GM12878 (cell line): ENCODE results near the gene PIGV. TPM values are rescaled to one million over a fixed set of nuclear protein-coding genes. Genes with fewer than 3 reads are reported as not detected.

Experiments used
- ATAC-seq: fragments of 200-7000 bp; cut with Tn5 transposase; 3 replicates; pipeline ENCODE4 v1.9.1; 2020; ENCODE audit warnings: mild to moderate bottlenecking, moderate library complexity
- BruUV-seq: library from RNA; stranded (reverse); fragments of 400-500 nt; replicated peaks from 2 replicates; lab custom pipeline; 2021; lab: Mats Ljungman, UMichigan
- CTCF ChIA-PET: fragments of 300-600 bp; sonication (Branson Sonifier 250); formaldehyde crosslinking; extraction: SDS; loops from one replicate; lab custom pipeline; 2021; ENCODE audit warnings: inconsistent platforms; lab: Yijun Ruan, JAX
- POLR2A ChIA-PET: fragments of 350-600 bp; formaldehyde crosslinking; extraction: SDS; loops from one replicate; lab custom pipeline; 2021; ENCODE audit warnings: inconsistent platforms; lab: Charles Lee
- RAD21 ChIA-PET: fragments of 300-600 bp; sonication (Branson Sonifier 250); formaldehyde crosslinking; loops from one replicate; lab custom pipeline; 2023; ENCODE audit warnings: antibody characterized with exemption; ENCODE audit not compliant: unreplicated experiment; lab: Charles Lee
- SMC1A ChIA-PET: fragments of 300-600 bp; sonication (Branson Sonifier 250); formaldehyde crosslinking; loops from one replicate; lab custom pipeline; 2023; ENCODE audit not compliant: unreplicated experiment, uncharacterized antibody; lab: Charles Lee
- DNase-seq: peaks from one replicate; pipeline ENCODE4 v3.0.0-alpha.2; 2011; ENCODE audit warnings: low read depth, low spot score
- FAIRE-seq: peaks from 3 replicates; lab custom pipeline; 2011; peaks lifted over from hg19 to GRCh38; lab: Jason Lieb, UNC
- H2AFZ ChIP-seq: 2 replicates; pipeline ENCODE4 v1.6.0; 2011; ENCODE audit warnings: low read depth, low read length, control low read depth; ENCODE audit not compliant: control insufficient read depth
- H3K27ac ChIP-seq: 2 replicates; pipeline ENCODE4 v1.5.1; 2011; ENCODE audit warnings: control low read depth; ENCODE audit not compliant: control insufficient read depth, insufficient read depth
- H3K27me3 ChIP-seq, 2 experiments: replicated peaks in 1 of 2; 2 replicates each; pipeline versions ENCODE4 v1.6.0 to v1.6.1; 2011; ENCODE audit warnings: low read length in 1 of 2; ENCODE audit not compliant: control insufficient read depth in 2 of 2, insufficient read depth in 2 of 2
- H3K36me3 ChIP-seq, 2 experiments: 2 replicates each; pipeline ENCODE4 v1.5.1; 2011; ENCODE audit warnings: low read length in 1 of 2; ENCODE audit not compliant: control insufficient read depth in 2 of 2, insufficient read depth in 2 of 2
- H3K4me1 ChIP-seq: 2 replicates; pipeline ENCODE4 v1.6.1; 2011; ENCODE audit warnings: mild to moderate bottlenecking, low read length, moderate library complexity, mixed read lengths; ENCODE audit not compliant: control insufficient read depth, insufficient read depth
- H3K4me2 ChIP-seq: 2 replicates; pipeline ENCODE4 v1.6.0; 2011; ENCODE audit warnings: control low read depth; ENCODE audit not compliant: control insufficient read depth, insufficient read depth
- H3K4me3 ChIP-seq: fragments of 200-600 bp; sonication (generic); 2 replicates; pipeline ENCODE4 v1.5.1; 2016
- H3K79me2 ChIP-seq: 2 replicates; pipeline ENCODE4 v1.6.0; 2011; ENCODE audit warnings: low read length; ENCODE audit not compliant: control insufficient read depth, insufficient read depth
- H3K9ac ChIP-seq: 2 replicates; pipeline ENCODE4 v1.8.0; 2011; ENCODE audit warnings: low read length, control low read depth, mixed read lengths; ENCODE audit not compliant: control insufficient read depth, insufficient read depth
- H3K9me3 ChIP-seq: replicated peaks from 3 replicates; pipeline ENCODE4 v1.5.1; 2011; ENCODE audit warnings: mild to moderate bottlenecking, low read length; ENCODE audit not compliant: control insufficient read depth, insufficient read depth
- H4K20me1 ChIP-seq: 2 replicates; pipeline ENCODE4 v1.6.0; 2011; ENCODE audit not compliant: control insufficient read depth, insufficient read depth
- ESRRA ChIP-seq: IDR thresholded peaks from 2 replicates; pipeline ENCODE4 v1.6.1; 2012; ENCODE audit warnings: mild to moderate bottlenecking, low read length, improper control_type of control experiment
- MLLT1 ChIP-seq: fragments of 450-650 bp; IDR thresholded peaks from 2 replicates; pipeline ENCODE4 v1.6.1; 2016; ENCODE audit warnings: mild to moderate bottlenecking
- PAX8 ChIP-seq: fragments of 450-650 bp; IDR thresholded peaks from 2 replicates; pipeline ENCODE4 v1.6.1; 2017; ENCODE audit warnings: mild to moderate bottlenecking, moderate library complexity
- POLR2A ChIP-seq: IDR thresholded peaks from 2 replicates; pipeline ENCODE4 v1.6.1; 2011; ENCODE audit warnings: low read depth, mild to moderate bottlenecking, low read length
- ZNF384 ChIP-seq: IDR thresholded peaks from 2 replicates; pipeline ENCODE4 v1.6.1; 2012; ENCODE audit warnings: low read depth, mild to moderate bottlenecking, low read length, improper control_type of control experiment, borderline replicate concordance
- WGBS: methylation state at CpG from one replicate; pipeline ENCODE4 v1.1.6; 2016; ENCODE audit warnings: low lambda C conversion rate; ENCODE audit not compliant: insufficient replicate concordance, insufficient coverage; ENCODE audit errors: missing lambda C conversion rate; 5-methylcytosine and 5-hydroxymethylcytosine counted together
- in situ Hi-C: fragments of 300-500 bp; cut with MboI; formaldehyde crosslinking; loops from 9 replicates; pipeline ENCODE4 v1.14.3; 2018; ENCODE audit warnings: mixed read lengths
- intact Hi-C: fragments of 100-400 bp; cut with micrococcal nuclease; formaldehyde crosslinking; loops from one replicate; pipeline ENCODE4 v1.14.2; 2022; ENCODE audit not compliant: unreplicated experiment
- polyA plus RNA-seq, 11 experiments: library from polyadenylated mRNA; depleted of rRNA in 4 of 11; unstranded in 6 of 11; stranded (reverse) in 5 of 11; fragments of >200 nt; fragmentation: Nextera tagmentation in 4 of 11; fragmentation: Illumina TruSeq in 1 of 11; extraction: Ambion mirVana in 4 of 11; extraction: Trizol in 1 of 11; gene quantifications; 1 replicate in 1 of 11; 2 replicates in 10 of 11; pipeline versions ENCODE4 v1.2.1 to v1.2.3, GENCODE V29; 2011 to 2016; ENCODE audit warnings: inconsistent platforms in 2 of 11, missing spikeins in 2 of 11, low read depth in 1 of 11
- total RNA-seq, 4 experiments: library from RNA; depleted of rRNA in 3 of 4; stranded (reverse); fragments of >200 nt in 3 of 4; fragmentation: Illumina TruSeq in 1 of 4; extraction: Trizol in 1 of 4; gene quantifications; 2 replicates each; pipeline versions ENCODE4 v1.2.1 to v1.2.3, GENCODE V29; 2013 to 2021

The PIGV gene
- total and polyA plus RNA-seq, 10 of the 15 experiments (the other 5 are each of a cell fraction or from before 2014, with no cell fraction given) = 8.8 to 18.1 (median 11.9) TPM

- no peak for TF ChIP-seq ESRRA
- no peak for TF ChIP-seq ZNF384
- no peak for TF ChIP-seq MLLT1
- TF ChIP-seq PAX8 = no peak
- TF ChIP-seq POLR2A = no peak
- TF ChIP-seq, all 136 proteins: peak for 0
- Histone ChIP-seq H3K27ac (peak overlapping the region; percentile 96), H3K4me1 (peaks cover 40% of the 10 kb centered on the region), H3K4me2 (peak overlapping the region; percentile 92), H3K36me3 (peaks cover 17 to 50% of the 10 kb centered on the region in 2 experiments), H3K9ac (peak overlapping the region; percentile 72; the same call in 1 of the 2 replicates), H3K9me3 (no peaks in the 10 kb centered on the region), H2AFZ (no peak overlapping the region), H4K20me1 (no peaks in the 10 kb centered on the region), H3K4me3 (no peak overlapping the region), H3K27me3 (no peaks in the 10 kb centered on the region), H3K79me2 (peaks cover 66% of the 10 kb centered on the region)
- POLR2A ChIA-PET = interaction anchor here (0.6 to 4.0 kb wide), 13 partner anchors 14 to 120 kb away, joined by 3 to 34 read pairs (median 4); partner anchors contain the start of gene PIGV
- FAIRE-seq (no peak), ATAC-seq (no peak), DNase-seq (no peak)
- RAD21 ChIA-PET = interaction anchor here (0.8 to 4.5 kb wide), 10 partner anchors 21 to 145 kb away, joined by 3 to 34 read pairs (median 9); partner anchors contain the start of gene PIGV
- CTCF ChIA-PET = interaction anchor here (0.7 to 6.4 kb wide), 11 partner anchors 11 to 312 kb away, joined by 3 to 31 read pairs (median 8); partner anchors contain the start of gene PIGV
- 53% methylated on average over 5 of the region's 5 CpGs for WGBS
- SMC1A ChIA-PET = interaction anchor here (0.9 to 11.2 kb wide), 19 partner anchors 13 to 245 kb away, joined by 3 to 135 read pairs (median 8); partner anchors contain the start of gene PIGV
- no TSS peak for BruUV-seq
- in situ Hi-C loops = no loop called here
- intact Hi-C loops = loop anchor here (2.0 kb wide), 1 partner anchor 42 kb away; the partner anchor contains the start of gene PIGV
These were observed 42.6 kb upstream of the PIGV start for GRCh38 chr1:26745191-26745590.
